ENCODE results near the gene TBRG4. TPM values are rescaled to one million over a fixed set of nuclear protein-coding genes. Genes with fewer than 3 reads are reported as not detected.

The TBRG4 gene
- polyA plus RNA-seq, 3 donors: 51.2 to 59.1 (median 54.6) TPM

- DNase-seq (ENCODE audit: low read depth in 3 of 3, low spot score in 2 of 3): no peak
Observed at GRCh38 chr7:45061352-45061751, 50.1 kb downstream of the TBRG4 start.

GRCh38 chr7:45060295-45060694 lies 51.2 kb downstream of the TBRG4 start:
- no peak for DNase-seq (ENCODE audit: low read depth in 3 of 3, low spot score in 2 of 3)

GRCh38 chr7:45057878-45058277 lies 53.6 kb downstream of the TBRG4 start:
- no peak for DNase-seq (ENCODE audit: low read depth in 3 of 3, low spot score in 2 of 3)

GRCh38 chr7:45055594-45056219 lies 55.8 kb downstream of the TBRG4 start:
- DNase-seq (ENCODE audit: low read depth in 3 of 3, low spot score in 2 of 3): no peak

GRCh38 chr7:45055016-45055415 lies 56.5 kb downstream of the TBRG4 start:
- DNase-seq (ENCODE audit: low read depth in 3 of 3, low spot score in 2 of 3): no peak

- no peak for DNase-seq (ENCODE audit: low read depth in 3 of 3, low spot score in 2 of 3)
Observed at GRCh38 chr7:45054442-45054841, 57.1 kb downstream of the TBRG4 start.

GRCh38 chr7:45053941-45054340 lies 57.6 kb downstream of the TBRG4 start:
- DNase-seq (ENCODE audit: low read depth in 3 of 3, low spot score in 2 of 3): no peak

- DNase-seq (ENCODE audit: low read depth in 3 of 3, low spot score in 2 of 3): no peak
Observed at GRCh38 chr7:45053401-45053800, 58.1 kb downstream of the TBRG4 start.

- no peak for DNase-seq (ENCODE audit: low read depth in 3 of 3, low spot score in 2 of 3)
Observed at GRCh38 chr7:45052011-45052410, 59.5 kb downstream of the TBRG4 start.

GRCh38 chr7:45050198-45050597 lies 61.3 kb downstream of the TBRG4 start:
- no peak for DNase-seq (ENCODE audit: low read depth in 3 of 3, low spot score in 2 of 3)

Other genes starting within 250 kb of the TBRG4 start
- 10 to 100 TPM; 31.0 to 32.2 (median 32.0) TPM for gene PURB, start 226.2 kb downstream of the TBRG4 start, polyA plus RNA-seq (ENCODE audit: insufficient read length in 3 of 3)
- under 1 TPM; 0.33 to 0.51 (median 0.36) TPM for gene MYO1G, start 132.7 kb downstream of the TBRG4 start, polyA plus RNA-seq (ENCODE audit: insufficient read length in 3 of 3)
- 10 to 100 TPM; 23.3 to 28.4 (median 26.4) TPM for gene CCM2, start 111.5 kb downstream of the TBRG4 start, polyA plus RNA-seq (ENCODE audit: insufficient read length in 3 of 3)
- gene NACAD, start 22.7 kb downstream of the TBRG4 start, polyA plus RNA-seq (ENCODE audit: insufficient read length in 3 of 3): 1 to 10 TPM; 6.9 to 7.9 (median 7.6) TPM
- 10 to 100 TPM in 2 of 3 donors, 1 to 10 TPM in 1; 10.0 to 13.9 (median 10.4) TPM for gene RAMP3, start 46.1 kb upstream of the TBRG4 start, polyA plus RNA-seq (ENCODE audit: insufficient read length in 3 of 3)

Data from right renal cortex interstitium (tissue), 3 donors.